B cell (primary cell): ENCODE measurements around the gene IRGM. TPM values are rescaled to one million over a fixed set of nuclear protein-coding genes. Genes with fewer than 3 reads are reported as not detected.

Experiments
- ATAC-seq: fragments of 200-7000 bp; cut with Tn5 transposase; one replicate; pipeline ENCODE4 v1.10.0; 2021; ENCODE audit warnings: low read depth, mild to moderate bottlenecking, moderate number of reproducible peaks, moderate library complexity
- CTCF ChIA-PET: fragments of 350-600 bp; sonication (Branson Sonifier 250); formaldehyde crosslinking; loops from one replicate; lab custom pipeline; 2021; ENCODE audit warnings: antibody characterized with exemption, inconsistent platforms; lab: Charles Lee
- POLR2A ChIA-PET: fragments of 350-600 bp; sonication (Branson Sonifier 250); formaldehyde crosslinking; loops from one replicate; lab custom pipeline; 2021; ENCODE audit warnings: antibody characterized with exemption; lab: Charles Lee
- DNase-seq: peaks from one replicate; pipeline ENCODE4 v3.0.0; 2013
- H2AFZ ChIP-seq: 2 replicates; pipeline ENCODE4 v1.6.1; 2012; ENCODE audit warnings: mild to moderate bottlenecking, low read depth, low read length; ENCODE audit not compliant: insufficient read depth, poor library complexity, severe bottlenecking
- H3K27ac ChIP-seq, 2 donors: 1 replicate in 1 of 2; 2 replicates in 1 of 2; pipeline ENCODE4 v1.5.1; 2012 to 2013; ENCODE audit warnings: low read length in 2 of 2, mild to moderate bottlenecking in 2 of 2, moderate library complexity in 1 of 2
- H3K27me3 ChIP-seq, 4 experiments: fragments of 200-600 bp in 1 of 4; sonication (generic) in 1 of 4; replicated peaks in 1 of 4; 1 replicate in 2 of 4; 2 replicates in 2 of 4; pipeline versions ENCODE4 v1.6.1 to v1.7.0; 2013 to 2016; ENCODE audit warnings: low read length in 3 of 4, mild to moderate bottlenecking in 2 of 4, mixed read lengths in 1 of 4, moderate library complexity in 1 of 4; ENCODE audit not compliant: insufficient read depth in 4 of 4, control insufficient read depth in 3 of 4; ENCODE audit errors: control extremely low read depth in 1 of 4
- H3K36me3 ChIP-seq, 2 experiments: replicated peaks in 1 of 2; 1 replicate in 1 of 2; 2 replicates in 1 of 2; pipeline versions ENCODE4 v1.6.1 to v1.7.1; 2013; ENCODE audit warnings: low read length in 1 of 2; ENCODE audit not compliant: insufficient read depth in 2 of 2, control insufficient read depth in 1 of 2; ENCODE audit errors: control extremely low read depth in 1 of 2, extremely low read depth in 1 of 2
- H3K4me1 ChIP-seq, 2 donors: fragments of 200-600 bp in 1 of 2; sonication (generic) in 1 of 2; 1 replicate in 1 of 2; 2 replicates in 1 of 2; pipeline versions ENCODE4 v1.5.1 to v1.6.1; 2013 to 2017; ENCODE audit warnings: low read length in 2 of 2; ENCODE audit not compliant: control insufficient read depth in 2 of 2, insufficient read depth in 2 of 2
- H3K4me2 ChIP-seq: replicated peaks from 2 replicates; pipeline ENCODE3; 2012; ENCODE audit warnings: mild to moderate bottlenecking, low read depth, low read length; ENCODE audit not compliant: poor library complexity, severe bottlenecking
- H3K4me3 ChIP-seq, 5 experiments: fragments of 200-600 bp in 1 of 5; sonication (generic) in 1 of 5; 1 replicate in 3 of 5; 2 replicates in 2 of 5; pipeline versions ENCODE4 v1.5.1 to v1.7.0; 2011 to 2016; ENCODE audit warnings: low read length in 4 of 5, mild to moderate bottlenecking in 4 of 5, low read depth in 2 of 5, control low read depth in 1 of 5, moderate library complexity in 1 of 5; ENCODE audit not compliant: insufficient read depth in 1 of 5; ENCODE audit errors: control extremely low read depth in 1 of 5, extremely low read depth in 1 of 5
- H3K79me2 ChIP-seq: fragments of 200-600 bp; sonication (generic); one replicate; pipeline ENCODE4 v1.6.0; 2016; ENCODE audit warnings: low read length; ENCODE audit not compliant: control insufficient read depth, insufficient read depth
- H3K9ac ChIP-seq: fragments of 200-600 bp; sonication (generic); 2 replicates; pipeline ENCODE4 v1.6.1; 2017; ENCODE audit warnings: mild to moderate bottlenecking, low read length, moderate library complexity
- H3K9me3 ChIP-seq, 3 donors: one replicate each; pipeline versions ENCODE4 v1.6.1 to v1.7.1; 2013; ENCODE audit warnings: low read length in 2 of 3; ENCODE audit not compliant: control insufficient read depth in 2 of 3, insufficient read depth in 1 of 3; ENCODE audit errors: control extremely low read depth in 1 of 3
- H4K20me1 ChIP-seq: 2 replicates; pipeline ENCODE4 v1.6.0; 2012; ENCODE audit warnings: mild to moderate bottlenecking, low read length; ENCODE audit not compliant: insufficient read depth, control insufficient read depth, poor library complexity, severe bottlenecking
- H3K27ac Mint-ChIP-seq: one replicate; pipeline ENCODE4 v1.8.0; 2021; ENCODE audit warnings: mixed read lengths
- H3K27me3 Mint-ChIP-seq: one replicate; pipeline ENCODE4 v1.8.0; 2021; ENCODE audit warnings: mixed read lengths
- H3K4me1 Mint-ChIP-seq: one replicate; pipeline ENCODE4 v1.8.0; 2021; ENCODE audit warnings: mixed read lengths
- H3K4me3 Mint-ChIP-seq: one replicate; pipeline ENCODE4 v1.8.0; 2021; ENCODE audit warnings: mixed read lengths
- H3K9me3 Mint-ChIP-seq: one replicate; pipeline ENCODE4 v1.8.0; 2022; ENCODE audit warnings: mixed read lengths; ENCODE audit not compliant: insufficient read depth
- CTCF ChIP-seq: fragments of 200-600 bp; IDR thresholded peaks from one replicate; pipeline ENCODE4 v1.8.0; 2022; ENCODE audit warnings: antibody characterized with exemption, mild to moderate bottlenecking
- EZH2 ChIP-seq: IDR thresholded peaks from 2 replicates; pipeline ENCODE4 v1.6.1; 2012; ENCODE audit warnings: borderline replicate concordance, low read depth, mild to moderate bottlenecking, moderate library complexity, low read length; ENCODE audit not compliant: insufficient read depth, poor library complexity, severe bottlenecking
- WGBS: methylation state at CpG from one replicate; pipeline ENCODE4 v1.1.5; 2013; ENCODE audit warnings: missing lambda C conversion rate; ENCODE audit not compliant: insufficient coverage; 5-methylcytosine and 5-hydroxymethylcytosine counted together
- intact Hi-C: fragments of 100-400 bp; cut with micrococcal nuclease; formaldehyde crosslinking; loops from one replicate; pipeline ENCODE4 v1.10.0; 2022
- polyA plus RNA-seq: library from polyadenylated mRNA; depleted of rRNA; stranded (reverse); fragments of >200 nt; gene quantifications from 2 replicates; pipeline ENCODE4 v1.2.3, GENCODE V29; 2012
- total RNA-seq, 2 donors: library from RNA; stranded (reverse); fragments of 120-200 nt in 1 of 2; gene quantifications; 1 replicate in 1 of 2; 2 replicates in 1 of 2; pipeline versions ENCODE4 v1.2.3 to v1.2.4, GENCODE V29; 2013 to 2022

Gene IRGM
- total and polyA plus RNA-seq, 2 donors (not counting 1 experiment from before 2014, with no cell fraction given): 1.3 to 2.5 TPM

DNA sequence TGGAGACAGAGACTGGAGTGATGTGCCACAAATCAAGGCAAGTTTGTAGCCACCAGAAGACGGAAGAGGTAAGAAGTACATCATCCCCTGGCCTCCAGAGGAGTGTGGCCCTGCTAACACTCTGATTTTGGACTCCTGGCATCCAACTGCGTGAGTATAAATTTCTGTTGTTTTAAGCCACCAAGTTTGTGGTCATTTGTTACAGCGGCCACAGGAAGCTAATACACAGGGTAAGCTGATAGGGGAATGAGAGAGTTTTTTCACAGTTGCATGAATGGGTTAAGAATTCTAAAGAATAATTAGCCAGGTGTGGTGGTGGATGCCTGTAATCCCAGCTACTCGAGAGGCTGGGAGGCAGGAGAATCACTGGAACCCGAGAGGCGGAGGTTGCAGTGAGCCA is 41.9 kb upstream of the IRGM start:
- DNase-seq: no peak
- Histone ChIP-seq H3K9me3 (peaks cover 0 to under 1% (median 0%) of the 10 kb centered on the region in 3 donors), H3K9ac (no peak overlapping the region), H4K20me1 (no peaks in the 10 kb centered on the region), H2AFZ (no peak overlapping the region), H3K27ac (no peak overlapping the region), H3K4me2 (no peak overlapping the region), H3K4me3 (no peak overlapping the region), H3K36me3 (no peaks in the 10 kb centered on the region), H3K27me3 (peaks cover 0 to 7% (median 5%) of the 10 kb centered on the region in 4 experiments), H3K79me2 (no peaks in the 10 kb centered on the region), H3K4me1 (peaks cover 3 to 4% of the 10 kb centered on the region in 2 donors)
- Mint-ChIP-seq H3K27ac (no peak overlapping the region), H3K4me3 (no peak overlapping the region), H3K4me1 (no peaks in the 10 kb centered on the region), H3K27me3 (peaks cover 33% of the 10 kb centered on the region), H3K9me3 (peaks cover 2% of the 10 kb centered on the region)
- no peak for ATAC-seq
- POLR2A ChIA-PET: no interaction called here
- TF ChIP-seq EZH2 (no peak), CTCF (no peak)
- CTCF ChIA-PET: interaction anchor here (1.0 to 1.8 kb wide), 2 partner anchors 360 to 512 kb away, joined by 4 read pairs; no protein-coding TSS in a partner anchor
- 92% methylated on average over 6 of the region's 6 CpGs for WGBS
- intact Hi-C loops: loop anchor here (10.0 kb wide), 1 partner anchor 510 kb away; no protein-coding TSS in a partner anchor

DNA sequence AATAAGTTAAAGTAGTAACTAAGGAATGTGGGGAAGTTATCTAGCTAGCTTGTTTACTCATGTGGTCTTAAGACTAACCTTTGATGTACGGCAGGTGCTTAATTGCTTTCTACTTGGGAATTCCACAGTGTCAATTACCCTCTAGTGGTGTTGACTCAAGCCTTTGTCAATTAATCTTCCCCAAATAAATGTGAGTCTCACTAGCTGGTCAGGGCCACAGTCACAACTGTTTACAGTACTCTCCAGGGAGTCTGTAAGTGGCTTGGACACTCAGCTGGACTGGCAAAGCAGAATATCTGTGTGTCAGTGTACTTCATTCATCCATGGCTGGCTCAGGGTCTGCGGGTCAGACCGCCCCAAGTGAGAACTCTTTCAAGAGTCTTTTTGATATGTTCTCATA is 37.0 kb upstream of the IRGM start:
- H3K4me1 ChIP-seq: no peaks in the 10 kb centered on the region
- peaks cover 0 to 2% (median under 1%) of the 10 kb centered on the region in 4 experiments for H3K27me3 ChIP-seq
- no peaks in the 10 kb centered on the region for H3K79me2 ChIP-seq
- ATAC-seq: no peak
- Mint-ChIP-seq H3K9me3 (no peaks in the 10 kb centered on the region), H3K27me3 (peaks cover 21% of the 10 kb centered on the region), H3K4me1 (no peaks in the 10 kb centered on the region), H3K27ac (no peak overlapping the region), H3K4me3 (no peak overlapping the region)
- DNase-seq: no peak
- ChIA-PET POLR2A (interaction anchor here (0.6 kb wide), 1 partner anchor 472 kb away, joined by 11 read pairs; no protein-coding TSS in a partner anchor), CTCF (interaction anchor here (2.5 to 2.6 kb wide), 2 partner anchors 8 to 38 kb away, joined by 9 to 12 read pairs; partner anchors contain the start of gene IRGM)
- no peaks in the 10 kb centered on the region for H3K36me3 ChIP-seq
- no peak overlapping the region for H3K4me2 ChIP-seq
- no peak overlapping the region for H3K4me3 ChIP-seq
- intact Hi-C loops: loop anchor here (10.0 kb wide), 1 partner anchor 505 kb away; no protein-coding TSS in a partner anchor
- no peak overlapping the region for H3K27ac ChIP-seq
- H2AFZ ChIP-seq: no peak overlapping the region
- 100% methylated on average over 2 of the region's 3 CpGs for WGBS
- H3K9me3 ChIP-seq: peaks cover 0 to 2% (median 0%) of the 10 kb centered on the region in 3 donors
- no peak overlapping the region for H3K9ac ChIP-seq
- no peaks in the 10 kb centered on the region for H4K20me1 ChIP-seq
- TF ChIP-seq CTCF: no peak
- TF ChIP-seq EZH2: no peak
